Ovary (tissue), 3 donors: Measurements from ENCODE around the gene CHRD.

Experiments used
- CTCF ChIP-seq, 3 donors: fragments of 450-650 bp in 2 of 3; fragments of 200-600 bp in 1 of 3; IDR thresholded peaks; one replicate each; pipeline versions ENCODE4 v1.5.1 to v1.8.0; 2016 to 2022; ENCODE audit warnings: antibody characterized with exemption in 3 of 3, mild to moderate bottlenecking in 1 of 3
- EP300 ChIP-seq: sonication (generic); formaldehyde crosslinking; IDR thresholded peaks from one replicate; pipeline ENCODE4 v1.6.1; 2017; ENCODE audit warnings: antibody characterized with exemption
- donor health status: DM: no; HTN: no; CAD: no.

- TF ChIP-seq EP300, result no peak
- TF ChIP-seq CTCF (IDR thresholded peaks at IDR 0.05), result peak; percentile 72 to 87 (median 82)
Measured at GRCh38 chr3:184417619-184418327, 37.9 kb downstream of the CHRD start.
